ENCODE data around the gene PDE4D.

The PDE4D gene

GRCh38 chr5:59282726-59283125 lies 610.8 kb downstream of the PDE4D start:
- H3K27ac ChIP-seq = no peak overlapping the region
- H4K20me1 ChIP-seq = no peaks in the 10 kb centered on the region
- no peak overlapping the region for H3K4me3 ChIP-seq
- no peaks in the 10 kb centered on the region for H3K36me3 ChIP-seq
- H3K4me1 ChIP-seq = no peaks in the 10 kb centered on the region
- no peak overlapping the region for H3K9ac ChIP-seq
- no peak overlapping the region for H3K4me2 ChIP-seq
- TF ChIP-seq Cebpa-rat (IDR thresholded peaks at IDR 0.05) = no peak
- no peaks in the 10 kb centered on the region for H3K27me3 ChIP-seq
- H3K9me3 ChIP-seq = no peaks in the 10 kb centered on the region

GRCh38 chr5:59279979-59280378 lies 613.5 kb downstream of the PDE4D start:
- no peak overlapping the region for H3K9ac ChIP-seq
- H4K20me1 ChIP-seq = no peaks in the 10 kb centered on the region
- H3K27ac ChIP-seq = no peak overlapping the region
- no peaks in the 10 kb centered on the region for H3K36me3 ChIP-seq
- no peaks in the 10 kb centered on the region for H3K9me3 ChIP-seq
- no peaks in the 10 kb centered on the region for H3K4me1 ChIP-seq
- no peak overlapping the region for H3K4me2 ChIP-seq
- TF ChIP-seq Cebpa-rat (IDR thresholded peaks at IDR 0.05) = no peak
- no peak overlapping the region for H3K4me3 ChIP-seq
- H3K27me3 ChIP-seq = peaks cover 10% of the 10 kb centered on the region; the same call in 1 of the 2 replicates

GRCh38 chr5:59276917-59277372 lies 616.6 kb downstream of the PDE4D start:
- Histone ChIP-seq H3K4me3 (no peak overlapping the region), H3K27me3 (peaks cover 10% of the 10 kb centered on the region; the same call in 1 of the 2 replicates), H3K9ac (no peak overlapping the region), H3K36me3 (no peaks in the 10 kb centered on the region), H4K20me1 (no peaks in the 10 kb centered on the region), H3K4me2 (no peak overlapping the region), H3K4me1 (no peaks in the 10 kb centered on the region), H3K27ac (no peak overlapping the region), H3K9me3 (no peaks in the 10 kb centered on the region)
- TF ChIP-seq Cebpa-rat (IDR thresholded peaks at IDR 0.05) = no peak

GRCh38 chr5:59276325-59276675 lies 617.2 kb downstream of the PDE4D start:
- Histone ChIP-seq H3K36me3 (no peaks in the 10 kb centered on the region), H3K9ac (no peak overlapping the region), H3K4me3 (no peak overlapping the region), H3K9me3 (no peaks in the 10 kb centered on the region), H3K4me2 (no peak overlapping the region), H3K4me1 (no peaks in the 10 kb centered on the region), H3K27me3 (peaks cover 10% of the 10 kb centered on the region; the same call in 1 of the 2 replicates), H3K27ac (no peak overlapping the region), H4K20me1 (no peaks in the 10 kb centered on the region)
- no peak for TF ChIP-seq Cebpa-rat (IDR thresholded peaks at IDR 0.05)

- H3K27me3 ChIP-seq = peaks cover 10% of the 10 kb centered on the region; the same call in 1 of the 2 replicates
- no peaks in the 10 kb centered on the region for H4K20me1 ChIP-seq
- H3K4me2 ChIP-seq = no peak overlapping the region
- TF ChIP-seq Cebpa-rat (IDR thresholded peaks at IDR 0.05) = no peak
- H3K36me3 ChIP-seq = no peaks in the 10 kb centered on the region
- H3K9ac ChIP-seq = no peak overlapping the region
- no peaks in the 10 kb centered on the region for H3K9me3 ChIP-seq
- H3K4me1 ChIP-seq = no peaks in the 10 kb centered on the region
- H3K27ac ChIP-seq = no peak overlapping the region
- H3K4me3 ChIP-seq = no peak overlapping the region
Observed at GRCh38 chr5:59275510-59276324, 617.8 kb downstream of the PDE4D start.

- H3K4me2 ChIP-seq = no peak overlapping the region
- no peaks in the 10 kb centered on the region for H4K20me1 ChIP-seq
- no peaks in the 10 kb centered on the region for H3K9me3 ChIP-seq
- TF ChIP-seq Cebpa-rat (IDR thresholded peaks at IDR 0.05) = no peak
- no peaks in the 10 kb centered on the region for H3K4me1 ChIP-seq
- no peak overlapping the region for H3K9ac ChIP-seq
- no peak overlapping the region for H3K27ac ChIP-seq
- H3K27me3 ChIP-seq = peaks cover 10% of the 10 kb centered on the region; the same call in 1 of the 2 replicates
- no peak overlapping the region for H3K4me3 ChIP-seq
- no peaks in the 10 kb centered on the region for H3K36me3 ChIP-seq
Observed at GRCh38 chr5:59275170-59275509, 618.4 kb downstream of the PDE4D start.

- Histone ChIP-seq H3K27ac (no peak overlapping the region), H3K27me3 (peaks cover 10% of the 10 kb centered on the region; the same call in 1 of the 2 replicates), H3K4me3 (no peak overlapping the region), H3K4me2 (no peak overlapping the region), H3K36me3 (no peaks in the 10 kb centered on the region), H3K9me3 (no peaks in the 10 kb centered on the region), H3K9ac (no peak overlapping the region), H3K4me1 (no peaks in the 10 kb centered on the region), H4K20me1 (no peaks in the 10 kb centered on the region)
- no peak for TF ChIP-seq Cebpa-rat (IDR thresholded peaks at IDR 0.05)
Observed at GRCh38 chr5:59274106-59274636, 619.4 kb downstream of the PDE4D start.

GRCh38 chr5:59272809-59273427 lies 620.6 kb downstream of the PDE4D start:
- Histone ChIP-seq H3K27me3 (peaks cover 10% of the 10 kb centered on the region; the same call in 1 of the 2 replicates), H4K20me1 (no peaks in the 10 kb centered on the region), H3K4me1 (no peaks in the 10 kb centered on the region), H3K27ac (no peak overlapping the region), H3K36me3 (no peaks in the 10 kb centered on the region), H3K9me3 (no peaks in the 10 kb centered on the region), H3K9ac (no peak overlapping the region), H3K4me3 (no peak overlapping the region), H3K4me2 (no peak overlapping the region)
- no peak for TF ChIP-seq Cebpa-rat (IDR thresholded peaks at IDR 0.05)

- Histone ChIP-seq H3K4me3 (no peak overlapping the region), H3K36me3 (no peaks in the 10 kb centered on the region), H4K20me1 (no peaks in the 10 kb centered on the region), H3K27me3 (no peaks in the 10 kb centered on the region), H3K9me3 (no peaks in the 10 kb centered on the region), H3K4me2 (no peak overlapping the region), H3K4me1 (no peaks in the 10 kb centered on the region), H3K27ac (no peak overlapping the region), H3K9ac (no peak overlapping the region)
- TF ChIP-seq Cebpa-rat (IDR thresholded peaks at IDR 0.05) = no peak
Observed at GRCh38 chr5:59268756-59269415, 624.6 kb downstream of the PDE4D start.

GRCh38 chr5:59267033-59267432 lies 626.5 kb downstream of the PDE4D start:
- no peaks in the 10 kb centered on the region for H3K4me1 ChIP-seq
- H3K9ac ChIP-seq = no peak overlapping the region
- H3K27me3 ChIP-seq = no peaks in the 10 kb centered on the region
- H3K4me2 ChIP-seq = no peak overlapping the region
- no peak overlapping the region for H3K27ac ChIP-seq
- no peaks in the 10 kb centered on the region for H3K9me3 ChIP-seq
- no peaks in the 10 kb centered on the region for H3K36me3 ChIP-seq
- no peak for TF ChIP-seq Cebpa-rat (IDR thresholded peaks at IDR 0.05)
- no peak overlapping the region for H3K4me3 ChIP-seq
- H4K20me1 ChIP-seq = no peaks in the 10 kb centered on the region
